Ishikawa (cell line): Measurements from ENCODE around the gene DHRS7B.

ENCODE experiments used
- CEBPB ChIP-seq: IDR thresholded peaks from 2 replicates; pipeline ENCODE4 v1.6.1; 2012
- CREB1 ChIP-seq: IDR thresholded peaks from 2 replicates; pipeline ENCODE4 v1.6.1; 2012; ENCODE audit warnings: low read depth
- EGR1 ChIP-seq: IDR thresholded peaks from 2 replicates; pipeline ENCODE4 v1.6.1; 2012
- EP300 ChIP-seq: IDR thresholded peaks from 2 replicates; pipeline ENCODE4 v1.6.1; 2012; ENCODE audit warnings: borderline replicate concordance
- FOXM1 ChIP-seq: IDR thresholded peaks from 2 replicates; pipeline ENCODE4 v1.6.1; 2012; ENCODE audit warnings: low read depth, borderline replicate concordance
- NFIC ChIP-seq: IDR thresholded peaks from 2 replicates; pipeline ENCODE4 v1.6.1; 2012
- RAD21 ChIP-seq: IDR thresholded peaks from 2 replicates; pipeline ENCODE4 v1.6.1; 2012; ENCODE audit warnings: low read depth
- REST ChIP-seq: IDR thresholded peaks from 2 replicates; pipeline ENCODE4 v1.6.1; 2012; ENCODE audit warnings: low read depth, mild to moderate bottlenecking
- TAF1 ChIP-seq: IDR thresholded peaks from 2 replicates; pipeline ENCODE4 v1.6.1; 2012; ENCODE audit warnings: low read depth, mild to moderate bottlenecking
- TCF12 ChIP-seq: IDR thresholded peaks from 2 replicates; pipeline ENCODE4 v1.6.1; 2012; ENCODE audit warnings: low read depth
- TEAD4 ChIP-seq: IDR thresholded peaks from 2 replicates; pipeline ENCODE4 v1.6.1; 2012
- YY1 ChIP-seq: IDR thresholded peaks from 2 replicates; pipeline ENCODE4 v1.6.1; 2012; ENCODE audit warnings: low read depth
- ZBTB7A ChIP-seq: IDR thresholded peaks from 2 replicates; pipeline ENCODE4 v1.6.1; 2012; ENCODE audit warnings: low read depth
- TF ChIP-seq, protein P1 (sequence below): IDR thresholded peaks from 2 replicates; pipeline ENCODE4 v1.6.1; 2012
- TF ChIP-seq, protein P2 (sequence below): IDR thresholded peaks from 2 replicates; pipeline ENCODE4 v1.6.1; 2012

Gene DHRS7B

GRCh38 chr17:21161498-21162393 lies 35.0 kb downstream of the DHRS7B start:
- TF ChIP-seq CEBPB (no peak), YY1 (no peak), TCF12 (no peak), ZBTB7A (no peak), EGR1 (no peak), NFIC (no peak), REST (no peak), FOXM1 (no peak), EP300 (no peak)

DNA sequence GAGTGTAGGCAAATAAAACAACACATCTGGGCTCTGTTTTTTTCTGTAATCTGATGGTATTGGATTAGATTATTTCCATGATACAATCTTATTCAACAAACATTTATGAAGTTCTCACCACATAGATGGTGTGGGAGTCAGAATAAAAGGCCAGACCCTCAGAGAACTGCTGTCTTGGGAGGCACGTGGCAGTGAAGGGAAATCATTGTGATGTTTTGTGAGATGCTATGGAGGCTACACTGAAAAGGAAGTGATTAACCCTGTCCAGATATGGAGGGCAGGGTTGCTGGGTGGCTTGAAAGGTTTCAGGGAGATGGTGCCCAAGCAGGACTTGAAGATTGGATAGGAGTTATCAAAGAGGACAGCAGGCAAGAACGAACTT lies 35.6 kb downstream of the DHRS7B start:
- TF ChIP-seq CREB1 (no peak), EGR1 (no peak), FOXM1 (no peak)

- no peak for TF ChIP-seq CREB1
- TF ChIP-seq YY1 = no peak
- TF ChIP-seq NFIC = no peak
- no peak for TF ChIP-seq RAD21
- no peak for TF ChIP-seq ZBTB7A
- no peak for TF ChIP-seq EGR1
- TF ChIP-seq TEAD4 = no peak
- no peak for TF ChIP-seq FOXM1
- TF ChIP-seq TCF12 = no peak
- TF ChIP-seq, protein P1, sequence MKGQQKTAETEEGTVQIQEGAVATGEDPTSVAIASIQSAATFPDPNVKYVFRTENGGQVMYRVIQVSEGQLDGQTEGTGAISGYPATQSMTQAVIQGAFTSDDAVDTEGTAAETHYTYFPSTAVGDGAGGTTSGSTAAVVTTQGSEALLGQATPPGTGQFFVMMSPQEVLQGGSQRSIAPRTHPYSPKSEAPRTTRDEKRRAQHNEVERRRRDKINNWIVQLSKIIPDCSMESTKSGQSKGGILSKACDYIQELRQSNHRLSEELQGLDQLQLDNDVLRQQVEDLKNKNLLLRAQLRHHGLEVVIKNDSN = no peak
- no peak for TF ChIP-seq CEBPB
- no peak for TF ChIP-seq TAF1
- TF ChIP-seq, protein P2, sequence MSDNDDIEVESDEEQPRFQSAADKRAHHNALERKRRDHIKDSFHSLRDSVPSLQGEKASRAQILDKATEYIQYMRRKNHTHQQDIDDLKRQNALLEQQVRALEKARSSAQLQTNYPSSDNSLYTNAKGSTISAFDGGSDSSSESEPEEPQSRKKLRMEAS = no peak
- TF ChIP-seq EP300 = no peak
- no peak for TF ChIP-seq REST
Observed at GRCh38 chr17:21163101-21163500, 36.3 kb downstream of the DHRS7B start.

GRCh38 chr17:21164216-21164615 lies 37.5 kb downstream of the DHRS7B start:
- TF ChIP-seq REST (no peak), FOXM1 (no peak), TEAD4 (no peak), YY1 (no peak), TAF1 (no peak), NFIC (no peak), EP300 (no peak), TCF12 (no peak)
- TF ChIP-seq, protein P1 = no peak

DNA sequence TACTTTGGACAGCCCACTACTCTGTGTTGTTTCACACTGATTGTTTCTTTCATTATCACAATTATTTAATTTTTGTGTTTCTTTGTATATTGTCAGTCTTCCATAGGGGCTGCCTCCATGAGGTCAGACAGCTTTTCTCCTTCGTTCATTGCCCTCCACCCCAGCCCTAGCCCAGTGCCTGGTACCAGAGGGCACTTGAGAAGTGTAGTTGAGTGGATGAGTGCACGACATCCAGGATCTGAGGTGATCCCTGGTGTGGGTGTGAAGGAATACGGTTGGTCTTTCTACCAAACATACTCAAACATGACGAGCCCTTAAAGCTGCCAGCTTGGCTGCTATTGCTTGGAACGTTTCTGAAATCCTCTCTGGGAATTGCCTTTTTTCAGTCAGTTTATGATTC lies 37.9 kb downstream of the DHRS7B start:
- no peak for TF ChIP-seq CEBPB
- TF ChIP-seq ZBTB7A = no peak
